ENCODE data around the gene RCAN1. TPM values are rescaled to one million over a fixed set of nuclear protein-coding genes. Genes with fewer than 3 reads are reported as not detected.

The RCAN1 gene
- total RNA-seq: 44.3 and 67.5 TPM in 2 replicates

GRCh38 chr21:34614628-34615486, at the start of gene RCAN1:
TSS of gene RCAN1 (minus strand) at chr21:34615113. CDS start at chr21:34615011, 102 bp downstream.

GRCh38 chr21:34511787-34512455, 103.0 kb downstream of the RCAN1 start, which contains the start of gene KCNE1:
TSS of gene KCNE1 (minus strand) at chr21:34512210. CDS start at chr21:34449634, 62,576 bp downstream.

Other genes starting within 250 kb of the RCAN1 start
- 7.9 and 10.4 TPM in 2 replicates for gene SMIM11, start 239.6 kb downstream of the RCAN1 start, total RNA-seq
- not detected in 2 replicates for gene SMIM34, start 191.2 kb downstream of the RCAN1 start, total RNA-seq
- gene KCNE1, start 102.9 kb downstream of the RCAN1 start, total RNA-seq: 0.12 and 0.81 TPM in 2 replicates
- gene CLIC6, start 53.9 kb upstream of the RCAN1 start, total RNA-seq: 0.12 TPM in 1 of 2 replicates, not detected in the other

Measured in hair follicle dermal papilla cell (primary cell).